HG02642 (cell line): Measurements from ENCODE around the gene CCDC9.
"Not testable (repeated sequence)": the region's sequence is repeated elsewhere in the genome, so short reads cannot be mapped to it uniquely, and the experiment has no call there.

Experiments used
- ATAC-seq: cut with Tn5 transposase; IDR thresholded peaks from one replicate; pipeline ENCODE4 v1.9.1; 2021; ENCODE audit warnings: mild to moderate bottlenecking; ENCODE audit not compliant: unreplicated experiment, poor library complexity

CCDC9 gene

DNA sequence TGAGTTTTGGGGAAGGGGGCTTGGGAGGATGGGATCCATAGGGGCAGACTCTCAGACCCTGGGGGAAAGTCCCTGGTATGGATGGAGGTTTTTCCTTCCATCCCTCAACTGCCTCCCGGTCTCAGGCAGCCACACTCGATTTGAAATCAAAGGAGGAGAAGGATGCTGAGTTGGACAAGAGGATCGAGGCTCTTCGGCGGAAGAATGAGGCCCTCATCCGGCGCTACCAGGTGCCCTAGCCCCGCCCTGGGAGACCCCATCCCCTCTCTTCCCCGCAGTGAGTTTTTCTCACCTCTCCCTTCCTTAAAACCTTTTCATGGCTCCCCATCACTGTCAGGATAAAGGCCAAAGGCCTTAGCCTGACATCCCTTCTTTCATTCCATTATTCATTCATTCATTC lies 2.1 kb downstream of the CCDC9 start:
- ATAC-seq: no peak

DNA sequence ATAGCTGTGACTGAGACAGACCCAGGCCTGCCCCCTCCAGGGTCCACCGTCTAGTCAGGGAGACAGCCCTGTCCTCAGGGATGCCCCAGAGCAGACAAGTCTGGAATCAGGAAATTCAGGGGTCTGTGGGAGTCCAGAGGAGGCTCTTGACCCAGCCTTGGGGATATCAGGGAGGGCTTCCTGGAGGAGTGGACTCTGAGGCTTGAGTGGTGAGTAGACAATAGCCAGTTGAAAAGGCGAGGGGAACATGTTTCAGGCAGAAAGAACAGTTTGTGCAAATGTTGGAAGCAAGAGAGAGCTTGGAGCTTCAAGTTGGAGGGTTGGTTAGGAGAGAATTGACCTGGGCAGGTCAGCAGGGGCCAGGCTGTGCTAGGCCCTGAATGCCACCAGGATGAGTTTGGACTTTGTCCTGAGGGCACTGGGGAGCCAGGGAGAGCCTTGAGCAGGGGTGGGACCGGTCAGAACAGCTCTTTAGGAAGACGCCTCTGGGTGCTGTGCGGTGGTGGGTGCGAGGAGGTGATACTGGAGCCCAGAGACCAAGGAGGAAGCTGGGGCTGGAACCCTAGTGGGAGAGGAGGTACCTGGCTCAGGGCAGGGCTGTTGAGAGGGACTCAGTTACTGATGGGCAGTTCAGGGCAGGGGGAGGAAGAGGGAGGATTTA lies 2.7 kb downstream of the CCDC9 start:
- no peak for ATAC-seq

- ATAC-seq: no peak
Measured at GRCh38 chr19:47260476-47260875, 4.2 kb downstream of the CCDC9 start.

DNA sequence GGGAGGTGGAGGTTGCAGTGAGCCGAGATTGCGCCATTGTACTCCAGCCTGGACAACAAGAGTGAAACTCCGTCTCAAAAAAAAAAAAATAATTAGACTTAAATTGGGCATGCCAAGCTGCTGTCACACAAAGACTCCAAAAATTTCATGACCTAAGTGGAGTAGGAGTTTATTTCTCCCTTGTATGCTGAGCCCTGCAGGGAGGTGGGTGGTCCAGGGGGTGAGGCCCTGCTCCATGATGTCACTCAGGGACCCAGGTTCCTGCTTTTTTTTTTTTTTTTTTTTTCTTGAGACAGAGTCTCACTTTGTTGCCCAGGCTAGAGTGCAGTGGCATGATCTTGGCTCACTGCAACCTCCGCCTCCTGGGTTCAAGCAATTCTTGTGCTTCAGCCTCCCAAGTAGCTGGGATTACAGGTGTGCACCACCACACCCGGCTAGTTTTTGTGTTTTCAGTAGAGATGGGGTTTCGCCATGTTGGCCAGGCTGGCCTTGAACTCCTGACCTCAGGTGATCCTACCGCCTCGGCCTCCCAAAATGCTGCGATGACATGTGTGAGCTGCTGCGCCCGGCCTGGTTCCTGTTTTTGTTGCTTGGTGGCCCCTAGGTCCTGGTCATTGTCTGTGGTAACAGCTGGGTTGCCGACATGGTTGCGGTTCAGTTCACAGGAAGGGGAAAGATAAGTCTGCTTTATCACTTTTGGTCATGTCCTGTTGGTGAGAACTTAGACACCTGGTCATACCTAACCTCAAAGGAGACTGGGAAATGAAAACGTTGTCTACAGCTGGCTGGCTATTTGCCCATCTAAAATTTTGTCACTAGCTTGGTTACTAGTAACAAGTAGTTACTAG lies 5.8 kb downstream of the CCDC9 start:
- peak; percentile 50 for ATAC-seq

DNA sequence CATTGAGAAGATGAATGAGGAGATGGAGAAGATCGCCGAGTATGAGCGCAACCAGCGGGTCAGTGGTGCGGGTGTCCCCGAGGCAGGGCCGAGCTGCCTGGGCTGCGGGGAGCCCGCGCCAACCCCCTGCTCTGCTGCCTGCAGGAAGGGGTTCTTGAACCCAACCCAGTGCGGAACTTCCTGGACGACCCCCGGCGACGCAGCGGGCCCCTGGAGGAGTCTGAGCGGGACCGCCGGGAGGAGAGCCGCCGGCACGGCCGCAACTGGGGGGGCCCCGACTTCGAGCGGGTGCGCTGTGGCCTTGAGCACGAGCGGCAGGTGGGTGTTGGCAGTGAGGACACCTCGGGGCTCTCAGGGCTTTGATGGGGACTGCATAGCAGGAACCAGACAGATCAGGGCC lies 8.3 kb downstream of the CCDC9 start:
- ATAC-seq: no peak

DNA sequence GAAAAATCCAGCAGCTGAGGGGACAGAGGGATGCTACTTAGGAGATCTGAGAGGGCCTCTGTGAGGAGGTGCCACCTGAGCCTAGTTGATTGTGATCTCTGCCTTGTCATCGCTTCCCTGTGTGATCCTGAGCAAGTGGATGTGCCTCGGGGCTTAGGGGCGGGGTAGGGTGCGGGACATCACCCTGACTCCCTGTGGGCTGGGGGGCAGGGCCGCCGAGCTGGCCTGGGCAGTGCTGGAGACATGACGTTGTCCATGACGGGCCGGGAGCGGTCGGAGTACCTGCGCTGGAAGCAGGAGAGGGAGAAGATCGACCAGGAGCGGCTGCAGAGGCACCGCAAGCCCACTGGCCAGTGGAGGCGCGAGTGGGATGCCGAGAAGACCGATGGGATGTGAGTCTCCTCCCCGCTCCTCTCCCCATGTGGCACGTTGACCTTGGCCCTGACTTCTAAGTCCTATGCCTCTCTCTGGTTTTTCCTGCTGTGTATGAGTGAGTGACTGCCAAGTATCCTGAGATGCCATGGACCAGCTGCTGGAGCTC lies 10.1 kb downstream of the CCDC9 start:
- no peak for ATAC-seq

DNA sequence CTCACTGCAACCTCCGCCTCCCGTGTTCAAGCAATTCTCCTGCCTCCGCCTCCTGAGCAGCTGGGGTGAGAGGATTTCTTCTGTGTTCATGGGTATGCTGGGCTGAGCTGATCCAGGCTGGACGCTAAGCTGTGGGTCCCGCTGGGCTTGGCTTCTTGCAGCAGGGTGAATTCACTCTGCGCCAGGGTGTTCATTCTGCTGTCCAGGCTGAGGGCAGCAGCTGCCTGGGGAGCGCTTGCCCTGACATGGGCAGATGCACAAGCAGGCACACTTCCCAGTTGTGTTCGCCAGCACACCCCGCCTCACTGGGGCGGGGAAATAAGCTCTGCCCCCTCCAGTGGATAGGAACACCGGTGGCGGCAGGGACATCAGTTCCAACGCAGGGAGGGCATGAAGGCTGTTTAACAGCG lies 11.0 kb downstream of the CCDC9 start:
- no peak for ATAC-seq

- no peak for ATAC-seq
Measured at GRCh38 chr19:47268028-47268427, 11.7 kb downstream of the CCDC9 start.

DNA sequence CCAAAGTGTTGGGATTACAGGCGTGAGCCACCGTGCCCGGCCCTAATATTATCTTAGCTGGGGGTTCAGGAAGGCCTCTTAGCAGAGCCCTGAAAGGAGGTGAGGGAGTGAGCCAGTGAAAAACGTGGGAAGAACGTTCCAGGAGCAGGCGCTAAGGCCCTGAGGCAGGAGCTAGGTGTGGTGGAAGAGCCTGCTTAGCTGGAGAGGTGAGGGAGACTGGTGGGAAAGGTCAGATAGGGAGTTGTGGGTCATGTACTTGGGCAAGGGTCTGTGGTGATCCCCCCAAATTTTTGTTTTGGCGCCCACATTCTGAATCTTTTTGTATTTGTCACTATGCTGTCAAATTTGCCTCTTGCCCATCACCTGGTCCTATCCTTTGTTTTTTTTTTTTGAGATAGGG lies 13.3 kb downstream of the CCDC9 start:
- no peak for ATAC-seq

DNA sequence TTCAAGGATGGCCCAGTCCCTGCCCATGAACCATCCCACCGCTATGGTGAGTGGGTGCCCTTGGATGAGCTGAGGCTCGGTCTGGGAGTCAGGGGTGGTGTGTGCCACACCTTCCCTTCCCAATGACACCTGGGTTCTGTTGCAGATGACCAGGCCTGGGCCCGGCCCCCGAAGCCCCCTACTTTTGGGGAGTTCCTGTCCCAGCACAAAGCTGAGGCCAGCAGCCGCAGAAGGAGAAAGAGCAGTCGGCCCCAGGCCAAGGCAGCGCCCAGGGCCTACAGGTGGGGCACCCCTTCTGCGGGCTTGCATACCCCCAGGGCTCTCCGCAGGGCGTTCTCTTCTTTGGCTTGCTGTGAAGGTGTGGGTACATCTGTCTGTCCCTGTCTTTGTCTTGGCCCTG lies 14.1 kb downstream of the CCDC9 start:
- ATAC-seq: no peak

- no peak for ATAC-seq
Measured at GRCh38 chr19:47271949-47272348, 15.6 kb downstream of the CCDC9 start.

GRCh38 chr19:47272448-47273312 lies 16.4 kb downstream of the CCDC9 start:
- ATAC-seq: no peak

DNA sequence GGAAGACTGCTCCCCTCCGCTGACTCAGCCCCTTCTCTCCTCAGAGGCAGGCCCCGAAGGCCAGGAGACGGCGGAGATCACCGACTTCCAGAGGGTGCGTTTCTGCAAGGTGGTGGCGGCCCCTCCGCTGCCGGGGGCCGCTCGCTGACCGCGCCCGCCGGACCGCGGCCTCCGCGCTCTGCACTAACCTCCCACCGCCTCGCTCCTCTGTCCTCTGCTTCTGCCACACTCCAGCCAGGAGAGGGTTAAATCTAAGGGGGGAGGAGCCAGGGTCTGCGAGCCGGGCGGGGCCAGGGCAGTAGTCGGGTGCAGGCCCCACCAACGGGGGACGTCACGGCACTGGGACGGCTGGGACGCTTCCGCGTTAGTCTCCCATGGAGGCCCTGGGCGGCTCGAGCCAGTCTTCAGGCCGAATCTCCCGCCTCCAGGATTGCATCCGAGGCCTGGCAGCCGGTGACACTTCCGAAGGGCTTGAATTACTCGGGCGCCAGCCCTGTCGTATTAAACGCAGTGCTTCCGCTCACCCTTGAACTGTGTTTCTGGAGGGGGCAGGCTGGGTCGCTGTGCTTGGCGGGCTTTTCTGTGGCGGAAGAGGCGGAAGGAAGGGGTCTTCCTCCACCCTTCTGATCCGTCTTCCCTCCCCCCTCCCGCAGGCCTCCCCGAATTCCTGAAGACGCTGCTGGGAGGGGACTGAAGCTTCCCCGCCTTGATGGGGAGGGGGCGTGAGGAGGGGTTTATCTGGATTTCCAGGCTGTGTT lies 17.2 kb downstream of the CCDC9 start:
- ATAC-seq: peak; percentile 61

- ATAC-seq: peak; percentile 58
Measured at GRCh38 chr19:47274071-47274890, 18.0 kb downstream of the CCDC9 start, which contains the start of gene INAFM1. INAFM1 (plus strand) TSS chr19:47274885; CDS start chr19:47274920, 35 bp downstream.

DNA sequence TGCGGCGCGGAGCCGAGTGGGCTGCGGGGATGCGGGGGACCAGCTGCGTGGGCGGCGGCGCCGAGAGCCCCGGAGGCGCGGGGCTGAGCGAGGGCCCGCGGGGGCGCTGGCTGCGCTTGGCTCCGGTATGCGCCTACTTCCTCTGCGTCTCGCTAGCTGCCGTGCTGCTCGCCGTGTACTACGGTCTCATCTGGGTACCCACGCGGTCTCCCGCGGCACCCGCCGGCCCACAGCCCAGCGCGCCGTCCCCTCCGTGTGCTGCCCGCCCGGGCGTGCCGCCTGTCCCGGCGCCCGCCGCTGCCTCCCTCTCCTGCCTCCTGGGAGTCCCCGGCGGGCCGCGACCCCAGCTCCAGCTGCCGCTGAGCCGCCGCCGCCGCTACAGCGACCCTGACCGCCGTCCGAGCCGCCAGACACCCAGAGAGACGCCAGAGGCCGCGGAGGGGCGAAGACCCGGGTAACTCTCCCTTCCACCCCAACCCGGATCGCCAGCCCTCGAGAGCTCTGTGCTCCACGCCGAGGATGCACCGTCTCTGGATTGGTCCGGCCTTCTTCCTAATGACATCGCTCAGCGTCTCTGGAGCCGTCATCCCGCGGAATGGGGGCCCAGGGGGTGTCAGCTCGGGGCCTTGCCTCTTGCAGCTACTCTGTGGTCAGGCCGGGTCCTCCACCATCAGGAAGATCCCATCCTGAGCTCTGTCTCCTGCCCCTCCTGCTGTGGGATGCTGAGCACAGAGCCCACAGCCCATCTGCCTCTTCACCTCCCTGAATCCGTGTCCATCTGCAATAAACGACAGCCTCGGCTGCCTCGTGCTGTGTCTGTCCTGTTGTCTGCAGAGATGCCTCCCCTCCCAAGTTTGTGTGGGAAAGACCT lies 18.8 kb downstream of the CCDC9 start:
- peak; percentile 29 for ATAC-seq

- no peak for ATAC-seq
Measured at GRCh38 chr19:47275791-47276461, 19.6 kb downstream of the CCDC9 start.

DNA sequence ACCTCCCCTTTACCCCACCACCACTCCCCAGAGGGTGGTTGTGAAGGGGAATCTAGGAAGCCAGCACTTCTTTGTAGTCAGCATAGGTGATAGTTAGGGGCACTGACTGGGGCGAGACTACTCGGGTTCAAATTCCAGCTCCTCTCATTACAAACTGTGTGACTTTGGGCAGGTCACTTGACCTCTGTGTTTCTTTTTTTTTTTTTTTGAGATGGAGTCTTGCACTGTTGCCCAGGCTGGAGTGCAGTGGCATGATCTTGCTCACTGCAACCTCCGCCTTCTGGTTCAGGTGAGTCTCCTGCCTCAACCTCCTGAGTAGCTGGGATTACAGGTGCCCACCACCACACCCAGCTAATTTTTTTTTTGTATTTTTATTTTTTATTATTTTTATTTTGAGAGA lies 20.2 kb downstream of the CCDC9 start:
- not testable (repeated sequence) for ATAC-seq
